HG02981 (cell line): Measurements from ENCODE around the gene MPPE1.
A peak's percentile ranks its signal among the peaks of the same experiment; 100 is the strongest.
"Not testable (repeated sequence)": the region's sequence is repeated elsewhere in the genome, so short reads cannot be mapped to it uniquely, and the experiment has no call there.

Experiments
- ATAC-seq: cut with Tn5 transposase; IDR thresholded peaks from one replicate; pipeline ENCODE4 v1.9.1; 2021; ENCODE audit warnings: mild to moderate bottlenecking, moderate library complexity; ENCODE audit not compliant: unreplicated experiment

MPPE1 gene

GRCh38 chr18:11908182-11909060 is at the start of gene MPPE1:
Gene MPPE1 (minus strand): TSS chr18:11908317. CDS start chr18:11897264, 11,053 bp downstream.
- ATAC-seq: peak; percentile 67

DNA sequence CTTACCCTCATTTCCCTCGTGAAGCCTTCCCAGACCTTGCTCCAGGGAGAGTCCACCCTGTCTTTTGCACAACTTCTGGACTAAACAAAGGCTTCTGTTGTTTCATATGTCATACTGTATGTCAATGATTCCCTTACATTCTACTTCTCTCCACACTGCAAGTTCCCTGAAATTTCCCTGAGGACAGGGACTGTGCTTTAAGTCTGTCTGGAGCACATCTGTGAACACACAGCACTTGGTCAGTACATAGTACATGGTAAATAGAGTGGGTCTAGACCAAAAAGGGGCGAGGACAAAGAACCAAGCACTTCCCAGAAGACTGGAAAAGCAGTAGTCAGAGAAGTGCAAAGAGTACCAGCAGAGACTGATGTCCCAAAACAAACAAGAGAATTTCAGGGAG is 49.5 kb upstream of the MPPE1 start:
- ATAC-seq: no peak

- ATAC-seq: no peak
Measured at GRCh38 chr18:11956371-11957308, 48.5 kb upstream of the MPPE1 start.

- no peak for ATAC-seq
Measured at GRCh38 chr18:11955239-11956029, 47.3 kb upstream of the MPPE1 start.

- ATAC-seq: no peak
Measured at GRCh38 chr18:11953113-11953512, 45.0 kb upstream of the MPPE1 start.

- no peak for ATAC-seq
Measured at GRCh38 chr18:11951390-11951851, 43.3 kb upstream of the MPPE1 start.

DNA sequence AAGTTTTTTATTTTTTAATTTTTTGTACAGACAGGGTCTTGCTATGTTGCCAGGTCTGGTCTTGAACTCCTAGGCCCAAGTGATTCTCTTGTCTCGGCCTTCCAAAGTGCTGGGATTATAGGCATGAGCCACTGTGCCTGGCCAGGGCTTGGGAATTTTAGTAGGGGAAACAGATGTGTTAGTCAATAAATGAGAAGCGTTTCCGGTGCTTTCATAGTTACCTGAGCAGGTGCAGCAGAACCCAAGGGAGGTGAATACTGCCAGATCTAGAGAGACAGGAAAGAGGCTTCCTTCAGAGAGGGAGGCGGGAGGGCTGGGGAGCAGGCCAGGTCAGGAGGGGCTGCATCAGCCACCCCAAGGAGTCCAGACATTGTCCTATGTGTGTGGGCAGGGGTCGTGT is 42.7 kb upstream of the MPPE1 start:
- no peak for ATAC-seq

DNA sequence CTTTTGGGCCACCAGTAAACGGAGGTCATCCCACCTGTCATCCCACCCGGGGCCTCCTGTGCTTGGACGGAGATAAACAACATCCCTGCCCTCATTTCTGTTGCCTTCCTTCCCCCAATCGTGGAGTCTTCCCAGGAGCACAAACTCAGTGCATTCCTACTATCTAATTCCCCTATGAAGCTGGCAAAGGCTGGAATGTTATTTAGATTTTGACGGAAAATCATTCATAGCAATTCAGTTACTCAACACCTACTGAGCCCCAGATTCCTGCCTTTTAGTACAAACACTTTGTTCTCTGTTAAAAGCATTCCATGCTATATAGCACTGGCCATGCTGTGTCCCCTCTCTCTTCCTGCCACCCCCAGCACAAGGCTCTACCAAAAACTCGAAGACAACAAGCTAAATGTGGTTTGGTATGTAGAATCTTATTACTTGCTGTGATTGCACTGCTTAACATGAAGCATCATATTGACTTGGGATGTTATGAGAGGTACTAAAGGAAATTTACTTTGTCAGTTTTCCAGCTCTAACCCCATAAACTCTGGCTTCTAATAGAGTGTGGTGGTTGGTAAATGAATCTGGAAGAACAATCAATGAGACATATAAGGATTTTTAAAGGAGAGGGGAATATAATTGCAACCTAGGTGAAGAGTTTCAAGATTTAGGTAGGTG is 40.9 kb upstream of the MPPE1 start:
- ATAC-seq: no peak

- ATAC-seq: peak; percentile 89
Measured at GRCh38 chr18:11947214-11948191, 39.4 kb upstream of the MPPE1 start.

- no peak for ATAC-seq
Measured at GRCh38 chr18:11946756-11947155, 38.6 kb upstream of the MPPE1 start.

DNA sequence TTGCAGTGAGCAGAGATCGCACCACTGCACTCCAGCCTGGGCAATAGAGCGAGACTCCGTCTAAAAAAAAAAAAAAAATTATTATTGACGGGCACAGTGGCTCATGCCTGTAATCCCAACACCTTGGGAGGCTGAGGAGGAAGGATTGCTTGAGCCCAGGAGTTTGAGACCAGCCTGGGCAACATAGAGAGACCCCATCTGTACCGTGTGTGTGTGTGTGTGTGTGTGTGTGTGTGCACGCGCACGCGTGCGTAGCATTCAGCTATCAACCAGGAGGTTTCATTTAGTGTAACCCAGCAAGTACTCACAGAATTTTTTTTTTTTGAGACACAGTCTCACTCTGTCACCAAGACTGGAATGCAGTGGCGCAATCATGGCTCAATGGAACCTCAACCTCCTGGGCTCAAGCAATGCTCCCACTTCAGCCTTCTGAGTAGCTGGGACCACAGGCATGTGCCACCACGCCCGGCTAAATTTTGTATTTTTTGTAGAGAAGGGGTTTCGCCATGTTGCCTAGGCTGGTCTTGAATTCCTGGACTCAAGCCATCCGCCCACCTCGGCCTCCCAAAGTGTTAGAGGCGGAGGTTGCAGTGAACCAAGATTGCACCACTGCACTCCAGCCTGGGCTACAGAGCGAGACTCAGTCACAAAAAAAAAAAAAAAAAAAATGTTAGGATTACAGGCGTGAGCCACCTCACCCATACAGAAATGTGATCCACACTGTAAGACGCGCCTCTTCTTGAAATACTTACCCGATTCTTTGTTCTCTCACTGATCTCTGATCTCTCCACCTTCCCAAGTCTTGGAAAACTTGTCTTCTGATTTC is 37.9 kb upstream of the MPPE1 start:
- not testable (repeated sequence) for ATAC-seq

DNA sequence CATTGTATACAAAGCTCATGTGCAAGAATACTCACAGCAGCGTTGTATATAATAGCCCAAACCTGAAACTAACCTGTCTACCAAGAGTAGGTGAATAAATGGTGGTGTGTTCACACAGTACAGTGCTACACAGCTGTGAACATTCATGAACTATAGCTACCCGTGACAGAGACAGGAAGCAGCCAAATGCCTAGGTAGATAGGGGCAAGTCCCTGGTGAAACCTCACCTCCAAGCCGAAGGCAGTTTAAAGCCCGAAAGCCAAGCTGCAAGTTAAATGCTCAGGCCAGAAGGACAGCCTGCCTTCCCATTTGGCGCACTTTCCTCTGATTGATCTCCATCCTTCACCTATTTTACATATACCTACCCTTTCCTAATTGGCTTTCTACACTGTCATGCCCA is 36.7 kb upstream of the MPPE1 start:
- no peak for ATAC-seq

- ATAC-seq: no peak
Measured at GRCh38 chr18:11944252-11944651, 36.1 kb upstream of the MPPE1 start.

GRCh38 chr18:11943551-11943950 is 35.4 kb upstream of the MPPE1 start:
- ATAC-seq: no peak

DNA sequence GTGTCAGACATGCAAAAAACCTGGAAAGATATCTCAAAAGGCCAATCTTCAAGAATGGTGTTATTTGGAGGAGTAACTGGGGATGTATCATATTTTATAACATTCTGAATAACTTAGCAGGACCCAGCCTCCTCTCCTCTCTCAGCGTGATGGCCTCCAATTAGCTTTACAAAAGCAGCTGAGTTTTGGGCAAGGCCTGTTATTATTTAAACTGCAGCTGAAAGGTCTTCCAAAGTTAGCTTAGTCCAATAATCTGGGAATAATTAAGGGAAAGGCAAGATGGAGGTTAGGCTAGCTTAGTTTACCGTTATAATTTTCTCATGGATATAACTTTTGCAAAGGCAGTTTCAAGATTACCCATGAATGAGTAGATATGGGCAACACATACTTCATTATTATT is 32.8 kb upstream of the MPPE1 start:
- no peak for ATAC-seq

DNA sequence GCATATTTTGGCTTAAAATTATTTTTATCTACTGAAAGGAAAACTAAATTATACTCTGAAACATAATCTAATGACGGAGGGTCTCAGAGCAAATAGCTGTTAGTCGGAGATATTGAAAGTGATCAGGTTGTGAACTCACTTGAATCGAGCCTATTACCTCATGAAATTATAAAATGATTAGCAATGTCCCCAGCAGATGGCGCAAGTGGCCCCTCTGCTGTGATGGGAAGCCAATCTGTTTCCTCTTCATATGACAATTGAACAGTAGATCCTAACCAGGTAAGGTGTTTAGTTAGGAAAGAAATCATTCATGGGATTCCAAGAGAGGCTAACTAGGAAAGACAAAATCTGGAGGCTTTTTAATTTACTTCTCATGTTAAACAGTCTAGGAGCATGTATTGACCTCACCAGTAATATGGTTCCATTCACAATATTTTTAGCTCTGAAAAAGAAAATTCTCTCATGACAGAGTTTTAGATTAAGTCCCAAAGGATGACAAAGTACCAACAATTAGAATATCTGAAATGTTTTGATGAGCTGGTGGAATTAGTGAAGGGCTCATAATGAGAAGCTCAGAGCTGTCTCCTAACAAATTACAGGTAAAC is 29.9 kb upstream of the MPPE1 start:
- no peak for ATAC-seq

DNA sequence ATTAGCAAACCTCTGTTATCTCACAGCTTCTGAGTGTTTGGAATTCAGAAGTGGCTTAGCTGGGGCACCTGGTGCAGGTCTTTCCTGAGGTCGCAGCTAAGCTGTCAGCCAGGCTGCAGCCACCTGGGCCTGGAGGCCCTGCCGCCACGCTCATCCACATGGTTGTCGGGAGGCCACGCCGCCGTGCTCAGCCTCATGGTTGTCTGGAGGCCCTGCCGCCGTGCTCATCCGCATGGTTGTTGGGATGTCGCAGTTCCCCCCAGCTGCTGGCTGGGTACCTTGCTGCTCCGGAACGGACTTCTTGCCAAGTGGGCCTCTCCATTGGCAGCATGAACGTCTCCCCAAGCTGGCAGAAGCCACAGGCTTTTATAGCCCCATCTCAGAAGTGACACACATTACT is 24.3 kb upstream of the MPPE1 start:
- ATAC-seq: no peak

- ATAC-seq: no peak
Measured at GRCh38 chr18:11927497-11927896, 19.4 kb upstream of the MPPE1 start.
